ENCODE results near the gene EVA1C. TPM values are rescaled to one million over a fixed set of nuclear protein-coding genes. Genes with fewer than 3 reads are reported as not detected.
"Not testable (repeated sequence)": the region's sequence is repeated elsewhere in the genome, so short reads cannot be mapped to it uniquely, and the experiment has no call there.

Gene EVA1C
- total RNA-seq, 2 experiments from 2014 or later: 9.3 to 12.4 TPM

- H3K27me3 Mint-ChIP-seq: no peaks in the 10 kb centered on the region
- H3K27ac Mint-ChIP-seq: no peak overlapping the region
- DNase-seq (no peak), ATAC-seq (ENCODE audit: low read depth) (no peak)
- POLR2A ChIA-PET: no interaction called here
- peaks cover 1% of the 10 kb centered on the region for H3K36me3 Mint-ChIP-seq
- peaks cover 13% of the 10 kb centered on the region for H3K4me1 Mint-ChIP-seq
- H3K4me3 Mint-ChIP-seq: no peak overlapping the region
- peaks cover 1% of the 10 kb centered on the region for H3K9me3 Mint-ChIP-seq
These were observed 121.1 kb downstream of the EVA1C start for GRCh38 chr21:32533611-32534010.

DNA sequence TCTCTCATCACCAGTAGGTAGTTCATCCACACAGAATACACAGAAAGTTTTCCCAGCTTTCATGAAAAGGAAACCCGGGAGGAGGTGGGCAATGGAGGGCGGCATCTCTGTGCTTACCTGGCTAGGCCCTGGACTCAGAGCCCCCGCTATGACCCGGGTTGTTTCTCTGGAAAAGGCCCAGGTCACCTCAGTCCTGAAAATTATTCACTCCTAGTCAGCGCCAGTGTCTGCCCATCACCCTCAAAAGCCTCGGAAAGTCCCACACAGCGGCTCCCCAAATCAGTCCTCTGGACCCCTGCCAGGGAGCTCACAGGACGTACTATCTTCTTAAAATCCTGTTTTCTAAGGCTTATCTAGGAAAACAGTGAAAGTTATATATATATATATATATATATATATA lies 121.6 kb downstream of the EVA1C start:
- peaks cover 1% of the 10 kb centered on the region for H3K36me3 Mint-ChIP-seq
- no peak overlapping the region for H3K4me3 Mint-ChIP-seq
- ATAC-seq (ENCODE audit: low read depth) (no peak), DNase-seq (no peak)
- POLR2A ChIA-PET: no interaction called here
- H3K27me3 Mint-ChIP-seq: no peaks in the 10 kb centered on the region
- no peak overlapping the region for H3K27ac Mint-ChIP-seq
- H3K4me1 Mint-ChIP-seq: peaks cover 18% of the 10 kb centered on the region
- peaks cover 1% of the 10 kb centered on the region for H3K9me3 Mint-ChIP-seq

DNA sequence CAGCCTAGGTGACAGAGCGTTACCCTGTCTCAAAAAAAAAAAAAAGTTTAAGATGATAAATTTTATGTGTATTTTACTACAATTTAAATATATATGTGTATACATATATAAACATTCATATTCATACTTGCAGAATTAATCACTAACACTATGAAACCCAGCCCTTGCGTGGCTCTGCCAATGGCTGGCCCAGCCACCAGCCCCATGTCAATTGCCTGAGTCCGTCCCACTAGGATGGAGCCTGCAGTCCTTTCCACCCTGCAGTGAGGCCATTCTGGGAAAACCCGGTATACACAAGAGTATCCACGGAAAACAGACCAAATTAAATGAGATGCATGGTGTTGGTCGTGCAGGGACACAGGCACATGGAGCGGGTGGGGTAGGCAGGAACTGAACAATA lies 123.1 kb downstream of the EVA1C start:
- Mint-ChIP-seq H3K4me1 (peaks cover 19% of the 10 kb centered on the region), H3K27me3 (no peaks in the 10 kb centered on the region), H3K4me3 (no peak overlapping the region), H3K27ac (no peak overlapping the region), H3K36me3 (peaks cover 1% of the 10 kb centered on the region), H3K9me3 (no peaks in the 10 kb centered on the region)
- DNase-seq (no peak), ATAC-seq (ENCODE audit: low read depth) (no peak)
- POLR2A ChIA-PET: no interaction called here

DNA sequence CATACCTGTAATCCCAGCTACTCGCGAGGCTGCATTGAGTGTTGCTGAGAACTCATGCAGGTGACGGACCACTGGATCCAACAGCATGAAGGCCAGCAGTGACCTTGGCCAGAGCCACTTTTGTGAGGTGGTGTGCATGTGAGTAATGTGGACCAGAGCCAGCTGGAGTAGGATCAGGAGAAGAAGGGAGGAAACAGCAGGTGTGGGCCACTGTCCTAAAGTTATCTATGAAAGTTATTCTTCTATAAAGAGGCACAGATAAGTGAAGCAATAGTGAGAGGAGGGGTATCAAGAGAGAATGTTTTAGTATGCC lies 125.0 kb downstream of the EVA1C start:
- Mint-ChIP-seq H3K27me3 (no peaks in the 10 kb centered on the region), H3K36me3 (peaks cover 1% of the 10 kb centered on the region), H3K4me1 (peaks cover 18% of the 10 kb centered on the region), H3K27ac (peak overlapping the region; percentile 79), H3K4me3 (peak overlapping the region; percentile 20), H3K9me3 (no peaks in the 10 kb centered on the region)
- POLR2A ChIA-PET: interaction anchor here (0.9 to 1.8 kb wide), 2 partner anchors 44 kb away, joined by 3 to 9 read pairs; no protein-coding TSS in a partner anchor
- no peak for DNase-seq
- no peak for ATAC-seq (ENCODE audit: low read depth)

GRCh38 chr21:32538147-32538792 lies 125.8 kb downstream of the EVA1C start:
- Mint-ChIP-seq H3K9me3 (no peaks in the 10 kb centered on the region), H3K4me3 (peak overlapping the region; percentile 63), H3K36me3 (peaks cover 1% of the 10 kb centered on the region), H3K4me1 (peaks cover 18% of the 10 kb centered on the region), H3K27ac (peak overlapping the region; percentile 91), H3K27me3 (no peaks in the 10 kb centered on the region)
- ATAC-seq (ENCODE audit: low read depth) (peak; percentile 99), DNase-seq (peak; percentile 52)
- POLR2A ChIA-PET: interaction anchor here (0.8 to 1.8 kb wide), 2 partner anchors 45 to 74 kb away, joined by 3 to 9 read pairs; partner anchors contain the start of gene CFAP298

- no peak for ATAC-seq (ENCODE audit: low read depth)
- H3K36me3 Mint-ChIP-seq: peaks cover 1% of the 10 kb centered on the region
- DNase-seq: no peak
- H3K27ac Mint-ChIP-seq: no peak overlapping the region
- H3K4me3 Mint-ChIP-seq: no peak overlapping the region
- no peaks in the 10 kb centered on the region for H3K27me3 Mint-ChIP-seq
- no peaks in the 10 kb centered on the region for H3K9me3 Mint-ChIP-seq
- peaks cover 20% of the 10 kb centered on the region for H3K4me1 Mint-ChIP-seq
- POLR2A ChIA-PET: interaction anchor here (0.7 to 1.8 kb wide), 3 partner anchors 46 to 1534 kb away, joined by 3 to 9 read pairs (median 3); partner anchors contain the start of genes CFAP298, MRPS6 and SLC5A3
These were observed 126.9 kb downstream of the EVA1C start for GRCh38 chr21:32539378-32539777.

DNA sequence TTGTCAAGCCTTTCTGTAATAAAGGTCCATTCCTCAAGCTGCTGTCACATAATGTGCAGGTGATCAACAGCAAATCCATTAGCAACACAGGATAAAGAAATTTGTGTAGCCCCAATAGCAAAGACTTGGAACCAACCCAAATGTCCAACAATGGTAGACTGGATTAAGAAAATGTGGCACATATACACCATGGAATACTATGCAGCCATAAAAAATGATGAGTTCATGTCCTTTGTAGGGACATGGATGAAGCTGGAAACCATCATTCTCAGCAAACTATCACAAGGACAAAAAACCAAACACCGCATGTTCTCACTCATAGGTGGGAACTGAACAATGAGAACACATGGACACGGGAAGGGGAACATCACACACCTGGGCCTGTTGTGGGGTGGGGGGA lies 130.6 kb downstream of the EVA1C start:
- H3K9me3 Mint-ChIP-seq; H3K4me3 Mint-ChIP-seq; POLR2A ChIA-PET; H3K27ac Mint-ChIP-seq; H3K27me3 Mint-ChIP-seq; H3K36me3 Mint-ChIP-seq; ATAC-seq (ENCODE audit: low read depth); DNase-seq: not testable (repeated sequence)
- peaks cover 11% of the 10 kb centered on the region for H3K4me1 Mint-ChIP-seq

- Mint-ChIP-seq H3K4me3 (no peak overlapping the region), H3K27ac (no peak overlapping the region), H3K9me3 (no peaks in the 10 kb centered on the region), H3K36me3 (no peaks in the 10 kb centered on the region), H3K4me1 (peaks cover 4% of the 10 kb centered on the region), H3K27me3 (no peaks in the 10 kb centered on the region)
- POLR2A ChIA-PET: interaction anchor here (0.7 kb wide), 1 partner anchor 1387 kb away, joined by 4 read pairs; no protein-coding TSS in a partner anchor
- no peak for ATAC-seq (ENCODE audit: low read depth)
- DNase-seq: no peak
These were observed 131.5 kb downstream of the EVA1C start for GRCh38 chr21:32543975-32544374.

DNA sequence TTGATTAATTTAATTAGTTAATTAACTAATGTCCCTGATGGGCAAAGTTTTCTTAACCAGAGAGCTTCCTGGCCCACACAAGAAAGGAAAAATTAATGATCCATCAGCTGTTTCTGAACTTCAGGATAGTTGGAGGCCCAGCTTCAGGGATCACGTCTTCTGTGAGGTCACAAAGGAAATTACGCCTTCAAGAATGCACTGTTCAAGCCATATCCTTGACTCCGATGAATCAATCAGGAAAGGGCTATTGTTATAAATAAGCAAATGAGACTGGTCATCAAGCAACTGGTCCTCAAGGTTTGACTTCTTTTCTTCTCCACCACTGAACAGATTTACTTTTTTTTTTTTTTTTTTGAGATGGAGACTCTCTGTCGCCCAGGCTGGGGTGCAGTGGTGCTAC lies 132.2 kb downstream of the EVA1C start:
- no peaks in the 10 kb centered on the region for H3K9me3 Mint-ChIP-seq
- no peak overlapping the region for H3K27ac Mint-ChIP-seq
- no peak overlapping the region for H3K4me3 Mint-ChIP-seq
- no peaks in the 10 kb centered on the region for H3K27me3 Mint-ChIP-seq
- no peak for DNase-seq
- H3K36me3 Mint-ChIP-seq: no peaks in the 10 kb centered on the region
- ATAC-seq (ENCODE audit: low read depth): no peak
- POLR2A ChIA-PET: no interaction called here
- peaks cover 1% of the 10 kb centered on the region for H3K4me1 Mint-ChIP-seq

DNA sequence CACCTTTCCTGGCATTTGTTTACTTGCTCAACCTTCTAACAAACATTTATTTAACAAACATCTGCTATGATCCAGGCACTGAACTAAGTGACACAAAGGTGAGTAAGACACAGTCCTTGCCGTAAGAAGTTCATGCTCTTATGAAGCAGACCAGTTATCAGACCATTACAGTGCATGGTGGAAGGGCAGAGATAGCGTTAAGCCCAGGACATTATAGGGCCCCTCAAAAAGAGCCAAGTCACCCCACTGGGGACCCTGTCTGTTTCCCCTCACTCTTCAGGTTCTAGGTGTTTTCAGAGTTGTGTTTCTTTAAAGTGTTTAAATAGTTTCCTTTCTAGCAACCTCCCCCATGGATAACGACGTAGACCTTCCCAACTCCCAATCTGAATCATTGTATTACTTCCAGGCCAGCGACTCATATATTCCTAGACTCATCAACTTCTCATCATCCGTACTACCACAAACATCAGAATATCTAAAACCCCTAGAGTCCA lies 133.5 kb downstream of the EVA1C start:
- POLR2A ChIA-PET: no interaction called here
- ATAC-seq (ENCODE audit: low read depth): no peak
- Mint-ChIP-seq H3K27me3 (peaks cover 2% of the 10 kb centered on the region), H3K4me3 (no peak overlapping the region), H3K9me3 (no peaks in the 10 kb centered on the region), H3K36me3 (no peaks in the 10 kb centered on the region), H3K4me1 (peaks cover 1% of the 10 kb centered on the region), H3K27ac (no peak overlapping the region)
- no peak for DNase-seq

DNA sequence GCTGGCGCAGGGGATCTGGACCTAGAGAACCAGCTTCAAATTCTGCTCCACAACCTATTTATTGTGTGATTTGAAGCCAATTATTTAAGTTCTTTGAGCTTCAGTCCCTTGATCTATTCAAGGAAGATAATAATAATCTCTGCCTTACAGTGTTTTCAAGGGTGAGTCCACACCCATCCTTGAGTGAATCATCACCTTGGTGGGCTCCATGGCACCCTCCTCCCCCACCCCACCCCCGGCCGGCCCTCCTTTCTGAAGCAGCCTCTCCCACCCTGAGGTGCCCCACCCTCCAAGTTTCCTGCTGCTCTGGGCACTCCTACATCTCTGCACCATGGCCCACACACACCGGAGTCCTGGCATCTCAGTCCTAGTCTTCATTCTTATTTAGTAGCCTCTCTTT lies 134.5 kb downstream of the EVA1C start:
- Mint-ChIP-seq H3K27ac (no peak overlapping the region), H3K9me3 (no peaks in the 10 kb centered on the region), H3K4me1 (peaks cover 1% of the 10 kb centered on the region), H3K4me3 (no peak overlapping the region), H3K27me3 (peaks cover 3% of the 10 kb centered on the region), H3K36me3 (no peaks in the 10 kb centered on the region)
- DNase-seq (no peak), ATAC-seq (ENCODE audit: low read depth) (no peak)
- POLR2A ChIA-PET: no interaction called here

DNA sequence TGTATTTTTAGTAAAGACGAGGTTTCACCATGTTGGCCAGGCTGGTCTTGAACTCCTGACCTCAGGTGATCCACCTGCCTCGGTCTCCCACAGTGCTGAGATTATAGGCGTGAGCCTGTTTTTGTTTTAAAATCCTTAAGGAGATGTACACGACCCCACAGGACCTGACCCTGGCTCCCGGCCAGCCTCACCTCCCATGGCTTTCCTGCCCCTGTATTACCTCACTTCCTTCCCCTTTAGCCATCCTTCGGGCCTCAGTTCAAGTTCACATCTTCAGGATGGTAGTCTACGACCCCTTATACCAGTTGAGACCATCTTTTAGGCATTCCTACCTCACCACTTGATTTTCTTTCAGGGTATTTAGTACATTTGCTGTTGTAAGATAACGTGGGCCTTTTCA lies 136.5 kb downstream of the EVA1C start:
- Mint-ChIP-seq H3K36me3 (no peaks in the 10 kb centered on the region), H3K4me3 (no peak overlapping the region), H3K9me3 (no peaks in the 10 kb centered on the region), H3K4me1 (no peaks in the 10 kb centered on the region), H3K27me3 (peaks cover 3% of the 10 kb centered on the region), H3K27ac (no peak overlapping the region)
- DNase-seq (no peak), ATAC-seq (ENCODE audit: low read depth) (no peak)
- POLR2A ChIA-PET: no interaction called here

DNA sequence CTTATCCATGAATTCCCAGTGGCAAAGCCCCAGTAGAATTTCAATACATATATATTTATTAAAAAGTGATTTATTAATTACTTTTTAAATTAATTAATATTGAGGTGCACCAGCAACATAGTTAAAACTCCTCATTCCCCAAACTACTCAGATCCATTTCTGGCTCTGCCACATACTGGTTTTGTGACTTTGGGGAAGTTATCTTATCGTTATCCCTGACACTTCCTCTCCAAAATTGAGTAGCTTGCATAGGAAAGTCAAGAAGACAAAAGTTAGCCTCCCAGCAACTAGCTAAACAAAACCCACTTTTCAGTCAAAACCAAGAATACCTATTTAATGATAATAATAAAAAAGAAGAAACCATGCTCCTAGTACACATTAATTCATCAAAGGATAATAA lies 136.9 kb downstream of the EVA1C start:
- Mint-ChIP-seq H3K9me3 (no peaks in the 10 kb centered on the region), H3K27ac (no peak overlapping the region), H3K4me1 (no peaks in the 10 kb centered on the region), H3K4me3 (no peak overlapping the region), H3K27me3 (peaks cover 3% of the 10 kb centered on the region), H3K36me3 (no peaks in the 10 kb centered on the region)
- ATAC-seq (ENCODE audit: low read depth) (no peak), DNase-seq (no peak)
- POLR2A ChIA-PET: no interaction called here

- ATAC-seq (ENCODE audit: low read depth) (no peak), DNase-seq (no peak)
- no peak overlapping the region for H3K27ac Mint-ChIP-seq
- no peaks in the 10 kb centered on the region for H3K9me3 Mint-ChIP-seq
- peaks cover 3% of the 10 kb centered on the region for H3K27me3 Mint-ChIP-seq
- no peak overlapping the region for H3K4me3 Mint-ChIP-seq
- H3K36me3 Mint-ChIP-seq: no peaks in the 10 kb centered on the region
- peaks cover 4% of the 10 kb centered on the region for H3K4me1 Mint-ChIP-seq
- POLR2A ChIA-PET: no interaction called here
These were observed 137.4 kb downstream of the EVA1C start for GRCh38 chr21:32549886-32550285.

All from activated naive CD8-positive, alpha-beta T cell treated with anti-CD3 and anti-CD28 coated beads, Interleukin-2, amount 10 ng/mL, durations not matched to agents 7 days and 5 days (primary cell).